LNCaP clone FGC (cell line): Measurements from ENCODE around the gene STK39.

Experiments used
- DNase-seq: peaks from one replicate; pipeline ENCODE4 v3.0.0-alpha.2; 2011; ENCODE audit warnings: low read depth
- H3K4me3 ChIP-seq: 2 replicates; pipeline ENCODE4 v1.5.1; 2011; ENCODE audit warnings: mild to moderate bottlenecking, low read depth, low read length, control low read depth
- CTCF ChIP-seq: IDR thresholded peaks from 2 replicates; pipeline ENCODE4 v1.5.1; 2012; ENCODE audit warnings: mild to moderate bottlenecking; ENCODE audit not compliant: control insufficient read depth, insufficient read depth; ENCODE audit errors: extremely low read depth

The STK39 gene

GRCh38 chr2:168234407-168235085, 12.8 kb downstream of the STK39 start:
- TF ChIP-seq CTCF, result no peak
- no peak overlapping the region for H3K4me3 ChIP-seq
- DNase-seq, result no peak

GRCh38 chr2:168233726-168234406, 13.5 kb downstream of the STK39 start:
- no peak overlapping the region for H3K4me3 ChIP-seq
- DNase-seq, result no peak
- TF ChIP-seq CTCF, result no peak

GRCh38 chr2:168233166-168233565, 14.2 kb downstream of the STK39 start:
- TF ChIP-seq CTCF, result no peak
- H3K4me3 ChIP-seq, result no peak overlapping the region
- DNase-seq, result no peak

- no peak for TF ChIP-seq CTCF
- DNase-seq, result no peak
- H3K4me3 ChIP-seq, result no peak overlapping the region
Observed at GRCh38 chr2:168231609-168232241, 15.7 kb downstream of the STK39 start.

- TF ChIP-seq CTCF, result no peak
- no peak overlapping the region for H3K4me3 ChIP-seq
- DNase-seq, result no peak
Observed at GRCh38 chr2:168230389-168230788, 17.0 kb downstream of the STK39 start.

GRCh38 chr2:168224346-168224745, 23.0 kb downstream of the STK39 start:
- DNase-seq, result no peak
- no peak for TF ChIP-seq CTCF
- H3K4me3 ChIP-seq, result no peak overlapping the region

GRCh38 chr2:168222088-168222487, 25.3 kb downstream of the STK39 start:
- TF ChIP-seq CTCF, result no peak
- DNase-seq, result no peak
- no peak overlapping the region for H3K4me3 ChIP-seq
